ENCODE results near the gene TSC1. TPM values are rescaled to one million over a fixed set of nuclear protein-coding genes. Genes with fewer than 3 reads are reported as not detected.

TSC1 gene
- total RNA-seq, 4 donors from 2014 or later = 36.7 to 45.3 (median 39.7) TPM

DNA sequence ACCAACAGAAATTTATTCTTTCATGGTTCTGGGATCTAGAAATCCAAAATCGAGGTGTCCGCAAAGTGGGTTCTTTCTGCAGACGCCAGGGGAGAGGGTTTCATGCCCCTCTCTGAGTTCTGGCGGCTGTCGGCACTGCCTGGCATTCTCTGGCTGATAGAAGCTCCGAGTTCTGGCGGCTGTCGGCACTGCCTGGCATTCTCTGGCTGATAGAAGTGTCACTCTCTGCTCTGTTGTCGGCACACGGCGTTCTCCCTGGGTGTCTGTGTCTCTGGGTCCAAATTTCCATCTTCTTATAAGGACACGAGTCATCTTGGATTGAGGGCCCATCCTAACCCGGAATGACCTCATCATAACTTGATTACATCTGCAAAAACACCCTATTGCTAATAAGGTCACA lies 41.7 kb upstream of the TSC1 start:
- Histone ChIP-seq H3K9me3 (no peaks in the 10 kb centered on the region), H3K27me3 (peaks cover 6 to 8% (median 6%) of the 10 kb centered on the region in 3 donors), H3K27ac (no peak overlapping the region), H3K4me3 (no peak overlapping the region), H3K36me3 (no peaks in the 10 kb centered on the region), H3K4me1 (peaks cover 0 to 3% of the 10 kb centered on the region in 2 donors)
- in situ Hi-C loops (cut with MboI; ENCODE audit: low sequenced_read_pairs in 4 of 4) (no loop called here), intact Hi-C loops (cut with DNase I; ENCODE audit: low total_unique reads) (no loop called here)
- no peak for DNase-seq
- ATAC-seq = peak in 1 of 2 donors; percentile 46
- no peak for TF ChIP-seq CTCF (IDR thresholded peaks at IDR 0.05 in 4 of 5, conservative IDR thresholded peaks at IDR 0.05 in 1 of 5)
- TF ChIP-seq POLR2A (IDR thresholded peaks at IDR 0.05) = no peak

DNA sequence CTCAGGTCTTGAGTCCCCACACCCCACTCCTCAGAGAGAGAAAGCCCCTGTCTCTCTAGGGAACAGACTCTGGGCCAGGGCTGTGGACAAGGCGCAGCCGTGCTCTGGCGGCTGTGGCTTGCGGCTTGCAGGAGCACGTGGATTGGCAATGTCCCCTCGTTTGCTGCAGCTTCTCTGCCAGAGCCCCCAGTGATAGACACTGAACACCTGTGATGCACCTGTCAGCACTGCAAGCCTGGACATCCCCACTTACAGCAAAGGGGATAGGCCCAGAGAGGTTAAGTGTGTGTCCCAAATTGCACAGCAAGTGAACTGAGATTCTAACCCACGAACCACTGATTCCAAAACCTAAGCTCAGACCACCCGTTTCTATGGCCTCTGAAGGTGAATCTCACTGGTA lies 41.1 kb upstream of the TSC1 start:
- H3K27ac ChIP-seq = no peak overlapping the region
- in situ Hi-C loops (cut with MboI; ENCODE audit: low sequenced_read_pairs in 4 of 4) = no loop called here

GRCh38 chr9:132985071-132985350 lies 40.6 kb upstream of the TSC1 start:
- H3K4me1 ChIP-seq = peaks cover 0 to 3% of the 10 kb centered on the region in 2 donors
- DNase-seq (no peak), ATAC-seq (no peak)
- no peak overlapping the region for H3K27ac ChIP-seq
- no peak for TF ChIP-seq CTCF (IDR thresholded peaks at IDR 0.05 in 4 of 5, conservative IDR thresholded peaks at IDR 0.05 in 1 of 5)
- TF ChIP-seq POLR2A (IDR thresholded peaks at IDR 0.05) = no peak
- H3K27me3 ChIP-seq = peaks cover 0 to 13% (median 6%) of the 10 kb centered on the region in 3 donors
- H3K36me3 ChIP-seq = no peaks in the 10 kb centered on the region
- H3K4me3 ChIP-seq = no peak overlapping the region
- intact Hi-C loops (cut with DNase I; ENCODE audit: low total_unique reads) (no loop called here), in situ Hi-C loops (cut with MboI; ENCODE audit: low sequenced_read_pairs in 4 of 4) (no loop called here)
- H3K9me3 ChIP-seq = no peaks in the 10 kb centered on the region

More for the DNA sequence above, 41.1 kb upstream of the TSC1 start:
- Histone ChIP-seq H3K36me3 (no peaks in the 10 kb centered on the region), H3K9me3 (no peaks in the 10 kb centered on the region), H3K27me3 (peaks cover 3 to 9% (median 5%) of the 10 kb centered on the region in 3 donors), H3K4me1 (peaks cover 0 to 3% of the 10 kb centered on the region in 2 donors), H3K4me3 (no peak overlapping the region)
- ATAC-seq (peak in 1 of 2 donors; percentile 32), DNase-seq (no peak)
- TF ChIP-seq CTCF (IDR thresholded peaks at IDR 0.05 in 4 of 5, conservative IDR thresholded peaks at IDR 0.05 in 1 of 5) = no peak
- no peak for TF ChIP-seq POLR2A (IDR thresholded peaks at IDR 0.05)
- intact Hi-C loops (cut with DNase I; ENCODE audit: low total_unique reads) = no loop called here

- Histone ChIP-seq H3K4me3 (no peak overlapping the region), H3K36me3 (no peaks in the 10 kb centered on the region), H3K4me1 (peaks cover 0 to 3% of the 10 kb centered on the region in 2 donors), H3K27ac (no peak overlapping the region), H3K9me3 (no peaks in the 10 kb centered on the region), H3K27me3 (peaks cover 4 to 18% (median 12%) of the 10 kb centered on the region in 3 donors)
- no peak for TF ChIP-seq POLR2A (IDR thresholded peaks at IDR 0.05)
- no peak for TF ChIP-seq CTCF (IDR thresholded peaks at IDR 0.05 in 4 of 5, conservative IDR thresholded peaks at IDR 0.05 in 1 of 5)
- intact Hi-C loops (cut with DNase I; ENCODE audit: low total_unique reads) (no loop called here), in situ Hi-C loops (cut with MboI; ENCODE audit: low sequenced_read_pairs in 4 of 4) (no loop called here)
- ATAC-seq (no peak), DNase-seq (no peak)
These were observed 40.0 kb upstream of the TSC1 start for GRCh38 chr9:132984202-132985070.

Data from gastrocnemius medialis (tissue), 4 donors.